Common myeloid progenitor, CD34-positive (primary cell): Measurements from ENCODE around the gene ADAMTS1.
A peak's percentile ranks its signal among the peaks of the same experiment; 100 is the strongest.

Experiments
- CTCF ChIA-PET: fragments of 350-600 bp; sonication (Branson Sonifier 250); formaldehyde crosslinking; loops from one replicate; lab custom pipeline; 2021; ENCODE audit warnings: antibody characterized with exemption; lab: Charles Lee
- POLR2A ChIA-PET: fragments of 350-600 bp; sonication (Branson Sonifier 250); formaldehyde crosslinking; loops from one replicate; lab custom pipeline; 2021; ENCODE audit warnings: antibody characterized with exemption; lab: Charles Lee
- DNase-seq, 3 donors: peaks; one replicate each; pipeline versions ENCODE4 v3.0.0 to v3.0.0-alpha.2; 2013
- H3K27ac ChIP-seq, 2 experiments: 1 replicate in 1 of 2; 2 replicates in 1 of 2; pipeline ENCODE4 v1.7.0; 2013; ENCODE audit warnings: inconsistent platforms in 2 of 2, low read length in 2 of 2, mild to moderate bottlenecking in 2 of 2, low read depth in 1 of 2, moderate library complexity in 1 of 2; ENCODE audit not compliant: severe bottlenecking in 2 of 2, insufficient read depth in 1 of 2, poor library complexity in 1 of 2
- H3K27me3 ChIP-seq, 5 experiments: replicated peaks in 2 of 5; 1 replicate in 3 of 5; 2 replicates in 2 of 5; pipeline versions ENCODE4 v1.6.1 to v1.7.0; 2013; ENCODE audit warnings: low read length in 4 of 5, mild to moderate bottlenecking in 2 of 5, moderate library complexity in 2 of 5, inconsistent platforms in 1 of 5; ENCODE audit not compliant: insufficient read depth in 5 of 5, control insufficient read depth in 4 of 5
- H3K36me3 ChIP-seq, 4 experiments: 1 replicate in 2 of 4; 2 replicates in 2 of 4; pipeline versions ENCODE4 v1.6.1 to v1.7.0; 2013; ENCODE audit warnings: low read length in 3 of 4, control low read depth in 1 of 4, mild to moderate bottlenecking in 1 of 4; ENCODE audit not compliant: control insufficient read depth in 4 of 4, insufficient read depth in 4 of 4
- H3K4me1 ChIP-seq, 4 experiments: 1 replicate in 3 of 4; 2 replicates in 1 of 4; pipeline versions ENCODE4 v1.6.1 to v1.7.1; 2013; ENCODE audit warnings: low read length in 3 of 4, mild to moderate bottlenecking in 3 of 4, control low read depth in 1 of 4, inconsistent platforms in 1 of 4, moderate library complexity in 1 of 4; ENCODE audit not compliant: control insufficient read depth in 4 of 4, insufficient read depth in 4 of 4; ENCODE audit errors: control extremely low read depth in 1 of 4
- H3K4me3 ChIP-seq, 7 experiments: 1 replicate in 4 of 7; 2 replicates in 3 of 7; pipeline versions ENCODE4 v1.5.1 to v1.7.0; 2013; ENCODE audit warnings: mild to moderate bottlenecking in 7 of 7, low read length in 6 of 7, moderate library complexity in 6 of 7, inconsistent platforms in 2 of 7, low read depth in 2 of 7, control low read depth in 1 of 7; ENCODE audit not compliant: insufficient read depth in 4 of 7, control insufficient read depth in 1 of 7; ENCODE audit errors: extremely low read depth in 1 of 7
- H3K9me3 ChIP-seq, 5 experiments: 1 replicate in 4 of 5; 2 replicates in 1 of 5; pipeline versions ENCODE4 v1.6.1 to v1.7.1; 2013; ENCODE audit warnings: low read length in 4 of 5, mild to moderate bottlenecking in 2 of 5, inconsistent platforms in 1 of 5, low read depth in 1 of 5, moderate library complexity in 1 of 5; ENCODE audit not compliant: control insufficient read depth in 4 of 5, insufficient read depth in 2 of 5; ENCODE audit errors: control extremely low read depth in 1 of 5
- WGBS: methylation state at CpG from one replicate; pipeline ENCODE4 v1.1.5; 2013; ENCODE audit not compliant: insufficient coverage; 5-methylcytosine and 5-hydroxymethylcytosine counted together

The ADAMTS1 gene

GRCh38 chr21:26840201-26840600 is 5.0 kb downstream of the ADAMTS1 start:
- Histone ChIP-seq H3K4me3 (no peak overlapping the region), H3K27ac (no peak overlapping the region), H3K27me3 (peaks cover 0 to 6% (median 0%) of the 10 kb centered on the region in 5 experiments), H3K9me3 (no peaks in the 10 kb centered on the region), H3K36me3 (peaks cover 0 to 42% (median 9%) of the 10 kb centered on the region in 4 experiments), H3K4me1 (peaks cover 0 to 29% (median 25%) of the 10 kb centered on the region in 4 experiments)
- ChIA-PET CTCF (interaction anchor here (1.0 to 1.8 kb wide), 2 partner anchors 14 to 1905 kb away, joined by 3 to 5 read pairs; no protein-coding TSS in a partner anchor), POLR2A (interaction anchor here (0.6 kb wide), 1 partner anchor 903 kb away, joined by 3 read pairs; no protein-coding TSS in a partner anchor)
- no peak for DNase-seq
- 98% methylated on average over 6 of the region's 10 CpGs for WGBS

GRCh38 chr21:26837539-26837938 is 7.7 kb downstream of the ADAMTS1 start:
- H3K9me3 ChIP-seq, result no peaks in the 10 kb centered on the region
- CTCF ChIA-PET, result interaction anchor here (2.7 kb wide), 1 partner anchor 11 kb away, joined by 7 read pairs; no protein-coding TSS in a partner anchor
- H3K27ac ChIP-seq, result no peak overlapping the region
- peaks cover 0 to 42% (median 9%) of the 10 kb centered on the region in 4 experiments for H3K36me3 ChIP-seq
- POLR2A ChIA-PET, result no interaction called here
- 100% methylated on average over 3 of the region's 3 CpGs for WGBS
- H3K27me3 ChIP-seq, result no peaks in the 10 kb centered on the region
- peaks cover 0 to 16% (median 7%) of the 10 kb centered on the region in 4 experiments for H3K4me1 ChIP-seq
- H3K4me3 ChIP-seq, result no peak overlapping the region
- no peak for DNase-seq

- H3K9me3 ChIP-seq, result no peaks in the 10 kb centered on the region
- H3K27ac ChIP-seq, result no peak overlapping the region
- no peak overlapping the region for H3K4me3 ChIP-seq
- DNase-seq, result no peak
- ChIA-PET POLR2A (interaction anchor here (1.5 kb wide), 1 partner anchor 8 kb away, joined by 4 read pairs; no protein-coding TSS in a partner anchor), CTCF (no interaction called here)
- H3K4me1 ChIP-seq, result peaks cover 0 to 22% (median 7%) of the 10 kb centered on the region in 4 experiments
- H3K36me3 ChIP-seq, result peaks cover 0 to 39% (median 7%) of the 10 kb centered on the region in 4 experiments
- WGBS, result 100% methylated on average over 1 of the region's 3 CpGs
- no peaks in the 10 kb centered on the region for H3K27me3 ChIP-seq
Observed at GRCh38 chr21:26836528-26836927, 8.7 kb downstream of the ADAMTS1 start.

- Histone ChIP-seq H3K4me3 (no peak overlapping the region), H3K36me3 (peaks cover 0 to 36% (median 7%) of the 10 kb centered on the region in 4 experiments), H3K27me3 (no peaks in the 10 kb centered on the region), H3K27ac (no peak overlapping the region), H3K9me3 (no peaks in the 10 kb centered on the region), H3K4me1 (peaks cover 0 to 22% (median 7%) of the 10 kb centered on the region in 4 experiments)
- WGBS, result no CpG with 5 or more reads among the region's 2 CpGs
- ChIA-PET POLR2A (interaction anchor here (1.5 kb wide), 1 partner anchor 9 kb away, joined by 4 read pairs; no protein-coding TSS in a partner anchor), CTCF (interaction anchor here (0.7 kb wide), 1 partner anchor 9 kb away, joined by 3 read pairs; the partner anchor contains the start of gene ADAMTS1)
- DNase-seq, result no peak
Observed at GRCh38 chr21:26835714-26836265, 9.4 kb downstream of the ADAMTS1 start.

- Histone ChIP-seq H3K4me1 (peaks cover 0 to 22% (median 7%) of the 10 kb centered on the region in 4 experiments), H3K9me3 (no peaks in the 10 kb centered on the region), H3K4me3 (no peak overlapping the region), H3K36me3 (peaks cover 0 to 30% (median 4%) of the 10 kb centered on the region in 4 experiments), H3K27me3 (no peaks in the 10 kb centered on the region), H3K27ac (no peak overlapping the region)
- ChIA-PET POLR2A (interaction anchor here (1.5 kb wide), 1 partner anchor 9 kb away, joined by 4 read pairs; no protein-coding TSS in a partner anchor), CTCF (interaction anchor here (0.7 kb wide), 1 partner anchor 10 kb away, joined by 3 read pairs; the partner anchor contains the start of gene ADAMTS1)
- DNase-seq, result no peak
- WGBS, result 96% methylated on average over 3 of the region's 7 CpGs
Observed at GRCh38 chr21:26835027-26835713, 10.0 kb downstream of the ADAMTS1 start.

- no peak overlapping the region for H3K27ac ChIP-seq
Observed at GRCh38 chr21:26834181-26834905, 10.9 kb downstream of the ADAMTS1 start.

More at GRCh38 chr21:26834181-26834905, 10.9 kb downstream of the ADAMTS1 start:
- H3K4me3 ChIP-seq, result no peak overlapping the region
- H3K9me3 ChIP-seq, result no peaks in the 10 kb centered on the region
- CTCF ChIA-PET, result interaction anchor here (1.2 to 2.2 kb wide), 6 partner anchors 9 to 1911 kb away, joined by 3 to 9 read pairs (median 6); partner anchors contain the start of gene ADAMTS1
- H3K4me1 ChIP-seq, result peaks cover 0 to 22% (median 7%) of the 10 kb centered on the region in 4 experiments
- DNase-seq, result peak; percentile 10 to 31 (median 22)
- no peaks in the 10 kb centered on the region for H3K27me3 ChIP-seq
- WGBS, result 90% methylated on average over 2 of the region's 2 CpGs
- peaks cover 0 to 22% (median under 1%) of the 10 kb centered on the region in 4 experiments for H3K36me3 ChIP-seq
- POLR2A ChIA-PET, result no interaction called here
